ENCODE results near the gene IFNL3.

Gene IFNL3

GRCh38 chr19:39212375-39212742, 32.4 kb downstream of the IFNL3 start:
- DNase-seq: peak; percentile 73

GRCh38 chr19:39211731-39212374, 33.0 kb downstream of the IFNL3 start:
- DNase-seq: no peak

GRCh38 chr19:39209196-39209595, 35.6 kb downstream of the IFNL3 start:
- DNase-seq: no peak

GRCh38 chr19:39208175-39208795, 36.5 kb downstream of the IFNL3 start:
- DNase-seq: no peak

- DNase-seq: no peak
Observed at GRCh38 chr19:39207293-39207836, 37.4 kb downstream of the IFNL3 start.

GRCh38 chr19:39206122-39206521, 38.7 kb downstream of the IFNL3 start:
- DNase-seq: no peak

- DNase-seq: no peak
Observed at GRCh38 chr19:39205449-39205764, 39.4 kb downstream of the IFNL3 start.

- no peak for DNase-seq
Observed at GRCh38 chr19:39203372-39204341, 41.1 kb downstream of the IFNL3 start, which contains the start of gene SYCN. SYCN (minus strand) TSS chr19:39204263; CDS start chr19:39204254, 9 bp downstream.

- DNase-seq: no peak
Observed at GRCh38 chr19:39202998-39203355, 41.8 kb downstream of the IFNL3 start.

- no peak for DNase-seq
Observed at GRCh38 chr19:39200803-39201115, 44.0 kb downstream of the IFNL3 start.

GRCh38 chr19:39200066-39200802, 44.6 kb downstream of the IFNL3 start:
- DNase-seq: no peak

GRCh38 chr19:39199025-39199424, 45.8 kb downstream of the IFNL3 start:
- no peak for DNase-seq

- no peak for DNase-seq
Observed at GRCh38 chr19:39197808-39198207, 47.0 kb downstream of the IFNL3 start.

- no peak for DNase-seq
Observed at GRCh38 chr19:39196860-39197562, 47.8 kb downstream of the IFNL3 start, which contains the start of gene NCCRP1. NCCRP1 (plus strand) TSS chr19:39196964; CDS start chr19:39196983, 19 bp downstream.

- DNase-seq: no peak
Observed at GRCh38 chr19:39196320-39196719, 48.5 kb downstream of the IFNL3 start.

GRCh38 chr19:39195755-39196154, 49.1 kb downstream of the IFNL3 start:
- no peak for DNase-seq

GRCh38 chr19:39194832-39195542, 49.8 kb downstream of the IFNL3 start:
- no peak for DNase-seq

- no peak for DNase-seq
Observed at GRCh38 chr19:39193803-39194202, 51.0 kb downstream of the IFNL3 start.
